SK-N-MC (cell line): Measurements from ENCODE around the gene DOCK4.

Experiments used
- DNase-seq: peaks from one replicate; pipeline ENCODE4 v3.0.0-alpha.2; 2011; ENCODE audit warnings: low read depth, low spot score
- H3K27ac ChIP-seq: fragments of 200-600 bp; sonication (generic); 2 replicates; pipeline ENCODE4 v1.5.1; 2016; ENCODE audit warnings: mixed run types
- H3K36me3 ChIP-seq: fragments of 200-600 bp; sonication (generic); 2 replicates; pipeline ENCODE4 v1.6.1; 2017; ENCODE audit warnings: antibody characterized with exemption, low read length, mixed read lengths; ENCODE audit not compliant: insufficient read depth
- H3K4me3 ChIP-seq: fragments of 200-600 bp; sonication (generic); 2 replicates; pipeline ENCODE4 v1.5.1; 2016
- H3K9ac ChIP-seq: fragments of 200-600 bp; sonication (generic); 2 replicates; pipeline ENCODE4 v1.8.0; 2017; ENCODE audit warnings: mixed run types, mixed read lengths; ENCODE audit not compliant: insufficient read length
- H3K9me3 ChIP-seq: fragments of 200-600 bp; sonication (generic); 2 replicates; pipeline ENCODE4 v1.6.1; 2017; ENCODE audit warnings: low read depth, mild to moderate bottlenecking, antibody characterized with exemption, low read length, moderate library complexity, mixed read lengths
- EZH2 ChIP-seq: fragments of 200-600 bp; sonication (generic); IDR thresholded peaks from one replicate; pipeline ENCODE4 v1.6.1; 2017; ENCODE audit warnings: antibody characterized with exemption
- FOXP2 ChIP-seq: optimal IDR thresholded peaks from 2 replicates; pipeline ENCODE3; 2011; ENCODE audit warnings: mild to moderate bottlenecking, moderate library complexity; ENCODE audit not compliant: insufficient read depth; ENCODE audit errors: extremely low read length, control extremely low read depth
- POLR2AphosphoS5 ChIP-seq: IDR thresholded peaks from 2 replicates; pipeline ENCODE4 v1.6.1; 2012; ENCODE audit warnings: mild to moderate bottlenecking, low read depth, low read length, borderline replicate concordance

DOCK4 gene

GRCh38 chr7:111893190-111893589, 313.0 kb downstream of the DOCK4 start:
- Histone ChIP-seq H3K36me3 (no peaks in the 10 kb centered on the region), H3K9ac (no peak overlapping the region), H3K4me3 (no peak overlapping the region), H3K27ac (no peak overlapping the region), H3K9me3 (no peaks in the 10 kb centered on the region)
- TF ChIP-seq FOXP2 (no peak), EZH2 (no peak), POLR2AphosphoS5 (no peak)
- DNase-seq, result no peak

GRCh38 chr7:111892588-111892987, 313.6 kb downstream of the DOCK4 start:
- DNase-seq, result no peak
- Histone ChIP-seq H3K27ac (no peak overlapping the region), H3K4me3 (no peak overlapping the region), H3K9me3 (no peaks in the 10 kb centered on the region), H3K9ac (no peak overlapping the region), H3K36me3 (no peaks in the 10 kb centered on the region)
- TF ChIP-seq POLR2AphosphoS5, result no peak
- no peak for TF ChIP-seq EZH2
- TF ChIP-seq FOXP2, result no peak

GRCh38 chr7:111887734-111888133, 318.5 kb downstream of the DOCK4 start:
- Histone ChIP-seq H3K36me3 (no peaks in the 10 kb centered on the region), H3K9ac (no peak overlapping the region), H3K27ac (no peak overlapping the region), H3K4me3 (no peak overlapping the region), H3K9me3 (no peaks in the 10 kb centered on the region)
- DNase-seq, result no peak
- TF ChIP-seq POLR2AphosphoS5 (no peak), FOXP2 (no peak), EZH2 (no peak)

GRCh38 chr7:111886233-111886632, 320.0 kb downstream of the DOCK4 start:
- TF ChIP-seq POLR2AphosphoS5, result no peak
- TF ChIP-seq FOXP2, result no peak
- TF ChIP-seq EZH2, result no peak
- no peak overlapping the region for H3K4me3 ChIP-seq
- no peaks in the 10 kb centered on the region for H3K36me3 ChIP-seq
- no peak overlapping the region for H3K9ac ChIP-seq
- H3K9me3 ChIP-seq, result no peaks in the 10 kb centered on the region
- H3K27ac ChIP-seq, result no peak overlapping the region
- no peak for DNase-seq

GRCh38 chr7:111883241-111883640, 323.0 kb downstream of the DOCK4 start:
- Histone ChIP-seq H3K4me3 (no peak overlapping the region), H3K36me3 (no peaks in the 10 kb centered on the region), H3K9ac (no peak overlapping the region), H3K27ac (no peak overlapping the region), H3K9me3 (no peaks in the 10 kb centered on the region; the same call in 1 of the 2 replicates)
- TF ChIP-seq POLR2AphosphoS5 (no peak), EZH2 (no peak), FOXP2 (no peak)
- DNase-seq, result no peak

- Histone ChIP-seq H3K4me3 (no peak overlapping the region), H3K36me3 (no peaks in the 10 kb centered on the region), H3K9ac (no peak overlapping the region), H3K9me3 (no peaks in the 10 kb centered on the region; the same call in 1 of the 2 replicates), H3K27ac (no peak overlapping the region)
- TF ChIP-seq POLR2AphosphoS5, result no peak
- TF ChIP-seq EZH2, result no peak
- no peak for TF ChIP-seq FOXP2
- DNase-seq, result no peak
Observed at GRCh38 chr7:111878785-111879184, 327.4 kb downstream of the DOCK4 start.

- Histone ChIP-seq H3K9ac (no peak overlapping the region), H3K27ac (no peak overlapping the region), H3K9me3 (no peaks in the 10 kb centered on the region; the same call in 1 of the 2 replicates), H3K4me3 (no peak overlapping the region), H3K36me3 (no peaks in the 10 kb centered on the region)
- no peak for DNase-seq
- TF ChIP-seq POLR2AphosphoS5, result no peak
- TF ChIP-seq FOXP2, result no peak
- TF ChIP-seq EZH2, result no peak
Observed at GRCh38 chr7:111877931-111878330, 328.3 kb downstream of the DOCK4 start.

- Histone ChIP-seq H3K36me3 (no peaks in the 10 kb centered on the region), H3K4me3 (no peak overlapping the region), H3K9ac (no peak overlapping the region), H3K27ac (no peak overlapping the region), H3K9me3 (no peaks in the 10 kb centered on the region)
- TF ChIP-seq POLR2AphosphoS5, result no peak
- TF ChIP-seq FOXP2, result no peak
- TF ChIP-seq EZH2, result no peak
- DNase-seq, result no peak
Observed at GRCh38 chr7:111873963-111874690, 332.1 kb downstream of the DOCK4 start.

- no peak for TF ChIP-seq EZH2
- TF ChIP-seq POLR2AphosphoS5, result no peak
- TF ChIP-seq FOXP2, result no peak
- no peak overlapping the region for H3K27ac ChIP-seq
- H3K4me3 ChIP-seq, result no peak overlapping the region
- H3K36me3 ChIP-seq, result no peaks in the 10 kb centered on the region
- H3K9me3 ChIP-seq, result no peaks in the 10 kb centered on the region
- H3K9ac ChIP-seq, result no peak overlapping the region
- DNase-seq, result no peak
Observed at GRCh38 chr7:111873326-111873646, 332.9 kb downstream of the DOCK4 start.
